HCT116 (cell line): ENCODE measurements around the gene HAND1. TPM values are rescaled to one million over a fixed set of nuclear protein-coding genes. Genes with fewer than 3 reads are reported as not detected.

Experiments
- ATAC-seq: fragments of 200-7000 bp; cut with Tn5 transposase; 2 replicates; pipeline ENCODE4 v1.9.1; 2020; ENCODE audit warnings: mild to moderate bottlenecking, moderate library complexity
- BruUV-seq: library from RNA; stranded (reverse); fragments of 400-500 nt; replicated peaks from 2 replicates; lab custom pipeline; 2021; lab: Mats Ljungman, UMichigan
- CTCF ChIA-PET: fragments of 300-600 bp; sonication (Branson Sonifier 250); formaldehyde crosslinking; loops from one replicate; lab custom pipeline; 2021; ENCODE audit warnings: antibody characterized with exemption; lab: Charles Lee
- POLR2A ChIA-PET: fragments of 300-600, 350-600 bp; sonication (Branson Sonifier 250); formaldehyde crosslinking; loops from one replicate; lab custom pipeline; 2021; ENCODE audit warnings: antibody characterized with exemption; lab: Charles Lee
- RAD21 ChIA-PET, 2 experiments: fragments of 300-600 bp; sonication (Branson Sonifier 250); formaldehyde crosslinking; loops; one replicate each; lab custom pipeline; 2023; ENCODE audit warnings: low total read pairs in 2 of 2; ENCODE audit not compliant: uncharacterized antibody in 2 of 2, unreplicated experiment in 2 of 2, low non-redundant PET in 1 of 2; lab: Charles Lee
- DNase-seq: peaks from one replicate; pipeline ENCODE4 v3.0.0-alpha.2; 2010; ENCODE audit warnings: low read depth, low spot score
- H2AFZ ChIP-seq: fragments of 200-600 bp; shearing (Covaris generic), sonication (generic); 2 replicates; pipeline ENCODE4 v1.6.1; 2017; ENCODE audit warnings: low read depth, mixed run types, mixed read lengths, antibody characterized with exemption, low read length; ENCODE audit not compliant: poor library complexity, severe bottlenecking
- H3K27ac ChIP-seq: 2 replicates; pipeline ENCODE4 v1.5.1; 2012; ENCODE audit warnings: low read depth, low read length
- H3K27me3 ChIP-seq: fragments of 200-600 bp; sonication (generic); 2 replicates; pipeline ENCODE4 v1.6.1; 2016; ENCODE audit warnings: mixed run types, low read length, mixed read lengths; ENCODE audit not compliant: insufficient read depth
- H3K36me3 ChIP-seq, 2 experiments: fragments of 200-500 bp in 1 of 2; fragments of 200-600 bp in 1 of 2; sonication (Bioruptor generic) in 1 of 2; sonication (generic) in 1 of 2; 2 replicates each; pipeline versions ENCODE4 v1.5.1 to v1.6.1; 2014 to 2016; ENCODE audit warnings: low read length in 2 of 2, inconsistent platforms in 1 of 2, mixed read lengths in 1 of 2, mixed run types in 1 of 2; ENCODE audit not compliant: insufficient read depth in 2 of 2, control insufficient read depth in 1 of 2
- H3K4me1 ChIP-seq, 2 experiments: fragments of 200-600 bp in 1 of 2; sonication (generic) in 1 of 2; 2 replicates each; pipeline versions ENCODE4 v1.5.1 to v1.6.1; 2012 to 2017; ENCODE audit warnings: low read length in 2 of 2, inconsistent platforms in 1 of 2, mild to moderate bottlenecking in 1 of 2, mixed read lengths in 1 of 2, mixed run types in 1 of 2, moderate library complexity in 1 of 2; ENCODE audit not compliant: insufficient read depth in 2 of 2, control insufficient read depth in 1 of 2
- H3K4me2 ChIP-seq: fragments of 200-600 bp; sonication (generic); 2 replicates; pipeline ENCODE4 v1.6.1; 2017; ENCODE audit warnings: mixed run types, low read length, mixed read lengths
- H3K4me3 ChIP-seq, 2 experiments: fragments of 200-600 bp in 1 of 2; sonication (generic) in 1 of 2; replicated peaks in 1 of 2; 2 replicates each; pipeline ENCODE4 v1.5.1; 2011 to 2016; ENCODE audit warnings: low read length in 2 of 2, control low read depth in 1 of 2, low read depth in 1 of 2, mild to moderate bottlenecking in 1 of 2, mixed read lengths in 1 of 2, mixed run types in 1 of 2
- H3K79me2 ChIP-seq: fragments of 200-600 bp; sonication (generic); 2 replicates; pipeline ENCODE4 v1.6.1; 2017; ENCODE audit warnings: mild to moderate bottlenecking, mixed run types, low read length, moderate library complexity, mixed read lengths; ENCODE audit not compliant: insufficient read depth
- H3K9ac ChIP-seq: fragments of 200-600 bp; sonication (generic); 2 replicates; pipeline ENCODE4 v1.6.1; 2016; ENCODE audit warnings: low read length, mixed read lengths
- H3K9me2 ChIP-seq: fragments of 200-600 bp; sonication (generic), shearing (Covaris generic); 2 replicates; pipeline ENCODE4 v1.6.1; 2017; ENCODE audit warnings: mixed run types, mild to moderate bottlenecking, moderate library complexity; ENCODE audit not compliant: insufficient read depth
- H3K9me3 ChIP-seq, 2 experiments: fragments of 200-500 bp in 1 of 2; fragments of 200-600 bp in 1 of 2; sonication (Bioruptor generic) in 1 of 2; sonication (generic) in 1 of 2; 2 replicates each; pipeline ENCODE4 v1.6.1; 2014 to 2017; ENCODE audit warnings: low read length in 2 of 2, mixed read lengths in 2 of 2, inconsistent platforms in 1 of 2, low read depth in 1 of 2, mild to moderate bottlenecking in 1 of 2, mixed run types in 1 of 2, moderate library complexity in 1 of 2; ENCODE audit not compliant: control insufficient read depth in 1 of 2, insufficient read depth in 1 of 2
- H4K20me1 ChIP-seq: fragments of 200-600 bp; sonication (generic), shearing (Covaris generic); 2 replicates; pipeline ENCODE4 v1.6.1; 2017; ENCODE audit warnings: mixed run types, mild to moderate bottlenecking, moderate library complexity; ENCODE audit not compliant: insufficient read depth
- ATF3 ChIP-seq: IDR thresholded peaks from 2 replicates; pipeline ENCODE4 v1.6.1; 2012
- CBX3 ChIP-seq: IDR thresholded peaks from 2 replicates; pipeline ENCODE4 v1.6.1; 2012; ENCODE audit warnings: low read depth
- EGR1 ChIP-seq: IDR thresholded peaks from 2 replicates; pipeline ENCODE4 v1.6.1; 2012; ENCODE audit warnings: low read depth
- EZH2 ChIP-seq: fragments of 200-600 bp; sonication (generic); IDR thresholded peaks from 2 replicates; pipeline ENCODE4 v1.6.1; 2017; ENCODE audit warnings: antibody characterized with exemption, mixed run types
- FOSL1 ChIP-seq: IDR thresholded peaks from 2 replicates; pipeline ENCODE4 v1.6.1; 2012; ENCODE audit warnings: low read depth
- JUND ChIP-seq: IDR thresholded peaks from 2 replicates; pipeline ENCODE4 v1.6.1; 2012
- POLR2AphosphoS5 ChIP-seq: IDR thresholded peaks from 2 replicates; pipeline ENCODE4 v1.6.1; 2011; ENCODE audit warnings: mild to moderate bottlenecking, low read depth, low read length, moderate library complexity
- RAD21 ChIP-seq: IDR thresholded peaks from 2 replicates; pipeline ENCODE4 v1.6.1; 2012; ENCODE audit warnings: low read depth, mild to moderate bottlenecking
- REST ChIP-seq: IDR thresholded peaks from 2 replicates; pipeline ENCODE4 v1.6.1; 2012; ENCODE audit warnings: low read depth
- SIN3A ChIP-seq: IDR thresholded peaks from 2 replicates; pipeline ENCODE4 v1.6.1; 2012; ENCODE audit warnings: low read depth
- SP1 ChIP-seq: IDR thresholded peaks from 2 replicates; pipeline ENCODE4 v1.6.1; 2012; ENCODE audit warnings: low read depth
- TCF7L2 ChIP-seq: IDR thresholded peaks from 2 replicates; pipeline ENCODE4 v1.7.0; 2011; ENCODE audit warnings: borderline replicate concordance, inconsistent platforms; ENCODE audit not compliant: insufficient read depth, insufficient read length; ENCODE audit errors: extremely low read depth
- YY1 ChIP-seq: IDR thresholded peaks from 2 replicates; pipeline ENCODE4 v1.6.1; 2011; ENCODE audit warnings: low read length, low read depth, moderate library complexity, mild to moderate bottlenecking; ENCODE audit not compliant: insufficient replicate concordance; ENCODE audit errors: extremely low read depth
- ZBTB33 ChIP-seq: IDR thresholded peaks from 2 replicates; pipeline ENCODE4 v1.6.1; 2011; ENCODE audit warnings: mild to moderate bottlenecking, low read length, moderate library complexity; ENCODE audit not compliant: insufficient replicate concordance; ENCODE audit errors: extremely low read depth
- ZFX ChIP-seq: fragments of 450-650 bp; IDR thresholded peaks from 2 replicates; pipeline ENCODE4 v1.6.1; 2017
- ZNF274 ChIP-seq: fragments of 200-500 bp; sonication (Bioruptor generic); IDR thresholded peaks from 2 replicates; pipeline ENCODE4 v1.6.1; 2014; ENCODE audit warnings: mild to moderate bottlenecking, low read depth, low read length, inconsistent platforms
- intact Hi-C: fragments of 100-400 bp; cut with micrococcal nuclease; formaldehyde crosslinking; loops from 2 replicates; pipeline ENCODE4 v1.10.0; 2022
- total RNA-seq: library from RNA; stranded (reverse); gene quantifications from one replicate; pipeline ENCODE4 v1.2.1, GENCODE V29; 2021; ENCODE audit not compliant: unreplicated experiment

The HAND1 gene
- total RNA-seq, 1 experiment from 2014 or later, result not detected

GRCh38 chr5:154502180-154502579 lies 24.2 kb upstream of the HAND1 start:
- Histone ChIP-seq H3K4me2 (no peak overlapping the region), H3K9me3 (no peaks in the 10 kb centered on the region), H3K4me1 (no peaks in the 10 kb centered on the region), H3K79me2 (no peaks in the 10 kb centered on the region), H2AFZ (no peak overlapping the region), H3K36me3 (no peaks in the 10 kb centered on the region), H3K4me3 (no peak overlapping the region), H3K27ac (no peak overlapping the region), H3K27me3 (no peaks in the 10 kb centered on the region), H4K20me1 (no peaks in the 10 kb centered on the region), H3K9ac (no peak overlapping the region), H3K9me2 (no peaks in the 10 kb centered on the region)
- TF ChIP-seq EZH2 (no peak), ZBTB33 (no peak), RAD21 (no peak), CBX3 (no peak), ATF3 (no peak), ZFX (no peak), EGR1 (no peak), YY1 (no peak), POLR2AphosphoS5 (no peak), SIN3A (no peak), SP1 (no peak), ZNF274 (no peak), FOSL1 (no peak), REST (no peak), TCF7L2 (no peak), JUND (no peak)
- intact Hi-C loops, result no loop called here
- RAD21 ChIA-PET, result no interaction called here
- ATAC-seq, result no peak
- no TSS peak for BruUV-seq
- CTCF ChIA-PET, result no interaction called here
- no peak for DNase-seq
- POLR2A ChIA-PET, result no interaction called here
